Nephron progenitor cell (in vitro differentiated cells): ENCODE results near the gene STAT6.
A peak's percentile ranks its signal among the peaks of the same experiment; 100 is the strongest.

Experiments used
- DNase-seq: peaks from one replicate; pipeline ENCODE4 v3.0.0; 2021
- H3K27ac Mint-ChIP-seq: 2 replicates; pipeline ENCODE4 v1.8.0; 2021; ENCODE audit warnings: mild to moderate bottlenecking, moderate library complexity, mixed read lengths
- H3K27me3 Mint-ChIP-seq: 2 replicates; pipeline ENCODE4 v1.8.0; 2021; ENCODE audit warnings: mild to moderate bottlenecking, low read depth, mixed read lengths; ENCODE audit not compliant: poor library complexity
- H3K36me3 Mint-ChIP-seq: 2 replicates; pipeline ENCODE4 v1.8.0; 2021; ENCODE audit warnings: low read depth, mixed read lengths
- H3K4me1 Mint-ChIP-seq: 2 replicates; pipeline ENCODE4 v1.8.0; 2021; ENCODE audit warnings: mixed read lengths
- H3K4me3 Mint-ChIP-seq: 2 replicates; pipeline ENCODE4 v1.8.0; 2021; ENCODE audit warnings: mild to moderate bottlenecking, moderate library complexity, mixed read lengths
- H3K9me3 Mint-ChIP-seq: 2 replicates; pipeline ENCODE4 v1.8.0; 2021; ENCODE audit warnings: mild to moderate bottlenecking, moderate library complexity, mixed read lengths
- CTCF ChIP-seq: fragments of 200-600 bp; sonication (generic); IDR thresholded peaks from 2 replicates; pipeline ENCODE4 v1.5.0; 2021; ENCODE audit warnings: antibody characterized with exemption

The STAT6 gene

GRCh38 chr12:57111031-57111734 is at the start of gene STAT6:
STAT6 (minus strand) TSS chr12:57111362; CDS start chr12:57108278, 3,084 bp downstream.
- peaks cover 20% of the 10 kb centered on the region for H3K36me3 Mint-ChIP-seq
- H3K27ac Mint-ChIP-seq: peak within 1 kb of the TSS; percentile 99
- peaks cover 3% of the 10 kb centered on the region for H3K27me3 Mint-ChIP-seq
- TF ChIP-seq CTCF: no peak
- DNase-seq: peak; percentile 49
- peak within 1 kb of the TSS; percentile 83 for H3K4me3 Mint-ChIP-seq
- H3K9me3 Mint-ChIP-seq: no peaks in the 10 kb centered on the region
- H3K4me1 Mint-ChIP-seq: peaks cover 63% of the 10 kb centered on the region

GRCh38 chr12:57160741-57161140 is 49.6 kb upstream of the STAT6 start:
- Mint-ChIP-seq H3K9me3 (no peaks in the 10 kb centered on the region), H3K4me1 (peaks cover 50% of the 10 kb centered on the region)
- no peak for DNase-seq

GRCh38 chr12:57160040-57160439 is 48.9 kb upstream of the STAT6 start:
- H3K27me3 Mint-ChIP-seq: no peaks in the 10 kb centered on the region
- no peak for DNase-seq
- H3K27ac Mint-ChIP-seq: peak overlapping the region; percentile 95
- peaks cover 50% of the 10 kb centered on the region for H3K4me1 Mint-ChIP-seq
- H3K36me3 Mint-ChIP-seq: peaks cover 74% of the 10 kb centered on the region
- no peak for TF ChIP-seq CTCF
- H3K9me3 Mint-ChIP-seq: no peaks in the 10 kb centered on the region
- peak overlapping the region; percentile 37 for H3K4me3 Mint-ChIP-seq

More at GRCh38 chr12:57160741-57161140, 49.6 kb upstream of the STAT6 start:
- H3K27me3 Mint-ChIP-seq: no peaks in the 10 kb centered on the region
- peaks cover 72% of the 10 kb centered on the region for H3K36me3 Mint-ChIP-seq
- H3K4me3 Mint-ChIP-seq: no peak overlapping the region
- no peak overlapping the region for H3K27ac Mint-ChIP-seq
- TF ChIP-seq CTCF: no peak

GRCh38 chr12:57159311-57159710 is 48.1 kb upstream of the STAT6 start:
- Mint-ChIP-seq H3K9me3 (no peaks in the 10 kb centered on the region), H3K4me3 (no peak overlapping the region), H3K27ac (peak overlapping the region; percentile 87), H3K4me1 (peaks cover 50% of the 10 kb centered on the region), H3K27me3 (no peaks in the 10 kb centered on the region), H3K36me3 (peaks cover 74% of the 10 kb centered on the region)
- no peak for TF ChIP-seq CTCF
- no peak for DNase-seq

GRCh38 chr12:57158665-57159064 is 47.5 kb upstream of the STAT6 start:
- Mint-ChIP-seq H3K27ac (no peak overlapping the region), H3K27me3 (no peaks in the 10 kb centered on the region), H3K9me3 (no peaks in the 10 kb centered on the region), H3K4me3 (no peak overlapping the region), H3K36me3 (peaks cover 73% of the 10 kb centered on the region), H3K4me1 (peaks cover 50% of the 10 kb centered on the region)
- no peak for DNase-seq
- no peak for TF ChIP-seq CTCF

GRCh38 chr12:57158186-57158585 is 47.0 kb upstream of the STAT6 start:
- H3K27ac Mint-ChIP-seq: no peak overlapping the region
- no peak overlapping the region for H3K4me3 Mint-ChIP-seq
- H3K27me3 Mint-ChIP-seq: no peaks in the 10 kb centered on the region
- no peak for TF ChIP-seq CTCF
- no peaks in the 10 kb centered on the region for H3K9me3 Mint-ChIP-seq
- peaks cover 75% of the 10 kb centered on the region for H3K36me3 Mint-ChIP-seq
- peaks cover 50% of the 10 kb centered on the region for H3K4me1 Mint-ChIP-seq
- no peak for DNase-seq
